DND-41 (cell line): ENCODE measurements around the gene TAF10.

Source experiments
- ATAC-seq: fragments of 200-7000 bp; cut with Tn5 transposase; 3 replicates; pipeline ENCODE4 v1.9.1; 2021; ENCODE audit warnings: low read depth; ENCODE audit not compliant: insufficient read depth
- DNase-seq: peaks from one replicate; pipeline ENCODE4 v3.0.0-alpha.2; 2020
- H2AFZ ChIP-seq: 2 replicates; pipeline ENCODE4 v1.6.0; 2012; ENCODE audit warnings: low read depth, low read length
- H3K27ac ChIP-seq: 2 replicates; pipeline ENCODE4 v1.5.1; 2012; ENCODE audit warnings: low read length, inconsistent platforms
- H3K27me3 ChIP-seq: fragments of 200-600 bp; sonication (generic); 2 replicates; pipeline ENCODE4 v1.6.0; 2012; ENCODE audit warnings: low read length, mild to moderate bottlenecking, inconsistent platforms; ENCODE audit not compliant: insufficient read depth, poor library complexity
- H3K36me3 ChIP-seq: 2 replicates; pipeline ENCODE4 v1.5.1; 2012; ENCODE audit warnings: low read length, inconsistent platforms; ENCODE audit not compliant: insufficient read depth
- H3K4me1 ChIP-seq: 2 replicates; pipeline ENCODE4 v1.5.1; 2012; ENCODE audit warnings: mild to moderate bottlenecking, low read length; ENCODE audit not compliant: insufficient read depth
- H3K4me2 ChIP-seq: 2 replicates; pipeline ENCODE4 v1.6.0; 2012; ENCODE audit warnings: mild to moderate bottlenecking, moderate library complexity, low read length, inconsistent platforms; ENCODE audit not compliant: insufficient read depth
- H3K4me3 ChIP-seq, 2 experiments: fragments of 200-600 bp in 1 of 2; shearing (Covaris generic) in 1 of 2; 2 replicates each; pipeline ENCODE4 v1.5.1; 2012 to 2016; ENCODE audit warnings: inconsistent platforms in 2 of 2, low read length in 2 of 2, mild to moderate bottlenecking in 2 of 2, low read depth in 1 of 2, moderate library complexity in 1 of 2
- H3K79me2 ChIP-seq: 2 replicates; pipeline ENCODE4 v1.6.0; 2012; ENCODE audit warnings: low read length, inconsistent platforms; ENCODE audit not compliant: insufficient read depth
- H3K9ac ChIP-seq: 2 replicates; pipeline ENCODE4 v1.6.0; 2012; ENCODE audit warnings: low read depth, mild to moderate bottlenecking, inconsistent platforms, low read length, moderate library complexity
- H3K9me3 ChIP-seq: 2 replicates; pipeline ENCODE4 v1.5.1; 2012; ENCODE audit warnings: low read length, moderate library complexity, mild to moderate bottlenecking, inconsistent platforms; ENCODE audit not compliant: insufficient read depth, severe bottlenecking
- H4K20me1 ChIP-seq: 2 replicates; pipeline ENCODE4 v1.6.0; 2012; ENCODE audit warnings: low read length; ENCODE audit not compliant: insufficient read depth
- CTCF ChIP-seq: IDR thresholded peaks from 2 replicates; pipeline ENCODE4 v1.5.1; 2012; ENCODE audit warnings: borderline replicate concordance, low read length, moderate library complexity, mild to moderate bottlenecking; ENCODE audit not compliant: poor library complexity, severe bottlenecking; ENCODE audit errors: extremely low read depth
- EZH2 ChIP-seq: IDR thresholded peaks from 3 replicates; pipeline ENCODE4 v1.6.1; 2012; ENCODE audit warnings: borderline replicate concordance, low read depth, mild to moderate bottlenecking, moderate library complexity, low read length, inconsistent platforms; ENCODE audit not compliant: severe bottlenecking

TAF10 gene

GRCh38 chr11:6608011-6608410 is 4.0 kb downstream of the TAF10 start:
- H3K27me3 ChIP-seq: no peaks in the 10 kb centered on the region
- TF ChIP-seq CTCF (no peak), EZH2 (no peak)
- H3K36me3 ChIP-seq: peaks cover 46% of the 10 kb centered on the region
- no peak for ATAC-seq
- no peak overlapping the region for H3K27ac ChIP-seq
- no peak overlapping the region for H3K4me2 ChIP-seq
- H3K9ac ChIP-seq: no peak overlapping the region
- H2AFZ ChIP-seq: no peak overlapping the region
- no peaks in the 10 kb centered on the region for H3K9me3 ChIP-seq
- H3K4me3 ChIP-seq: no peak overlapping the region
- H3K79me2 ChIP-seq: peaks cover 60% of the 10 kb centered on the region
- peaks cover 19% of the 10 kb centered on the region for H4K20me1 ChIP-seq
- H3K4me1 ChIP-seq: peaks cover 62% of the 10 kb centered on the region
- no peak for DNase-seq

GRCh38 chr11:6607190-6607795 is 4.7 kb downstream of the TAF10 start:
- Histone ChIP-seq H3K79me2 (peaks cover 67% of the 10 kb centered on the region), H3K9me3 (no peaks in the 10 kb centered on the region), H3K4me3 (no peak overlapping the region), H2AFZ (no peak overlapping the region), H3K27me3 (no peaks in the 10 kb centered on the region), H3K4me2 (0 out of 2 replicates have a peak overlapping the region, but pooled peaks have one; percentile 1), H4K20me1 (peaks cover 21% of the 10 kb centered on the region), H3K27ac (no peak overlapping the region), H3K9ac (no peak overlapping the region), H3K36me3 (peaks cover 46% of the 10 kb centered on the region), H3K4me1 (peaks cover 62% of the 10 kb centered on the region)
- DNase-seq (no peak), ATAC-seq (no peak)
- TF ChIP-seq CTCF: no peak
- no peak for TF ChIP-seq EZH2

- Histone ChIP-seq H3K9me3 (no peaks in the 10 kb centered on the region), H3K36me3 (peaks cover 49% of the 10 kb centered on the region), H2AFZ (no peak overlapping the region), H3K4me3 (no peak overlapping the region), H3K27ac (no peak overlapping the region), H3K4me1 (peaks cover 69% of the 10 kb centered on the region), H3K4me2 (peak overlapping the region; percentile 1; the same call in 1 of the 2 replicates), H3K27me3 (no peaks in the 10 kb centered on the region), H4K20me1 (peaks cover 26% of the 10 kb centered on the region), H3K9ac (no peak overlapping the region), H3K79me2 (peaks cover 71% of the 10 kb centered on the region)
- peak; percentile 48 for DNase-seq
- no peak for ATAC-seq
- TF ChIP-seq EZH2 (no peak), CTCF (no peak)
Observed at GRCh38 chr11:6606471-6607189, 5.4 kb downstream of the TAF10 start.
